ENCODE data around the gene SNCA.
A peak's percentile ranks its signal among the peaks of the same experiment; 100 is the strongest.

The SNCA gene

GRCh38 chr4:89836897-89837384, at the start of gene SNCA:
Gene SNCA, minus strand, starts transcription at chr4:89837161. Its CDS starts 1,494 bp downstream, at chr4:89835667.
- no peaks in the 10 kb centered on the region for H3K9me3 ChIP-seq
- no peaks in the 10 kb centered on the region for H3K36me3 ChIP-seq
- H3K4me3 ChIP-seq (ENCODE audit: low read depth in 1 of 2, low read length in 1 of 2) = peak within 1 kb of the TSS; percentile 43 to 70
- no peak for TF ChIP-seq CTCF (IDR thresholded peaks at IDR 0.05)
- peaks cover 90% of the 10 kb centered on the region for H3K27me3 ChIP-seq
- H3K27ac ChIP-seq = no peak within 1 kb of the TSS
- H3K4me1 ChIP-seq (ENCODE audit: control insufficient read depth in 1 of 2, insufficient read depth in 1 of 2, low read depth in 1 of 2, low read length in 1 of 2) = peaks cover 16 to 25% of the 10 kb centered on the region in 2 experiments

- H3K27ac ChIP-seq = no peak overlapping the region
- no peaks in the 10 kb centered on the region for H3K9me3 ChIP-seq
- no peaks in the 10 kb centered on the region for H3K4me1 ChIP-seq (ENCODE audit: control insufficient read depth in 1 of 2, insufficient read depth in 1 of 2, low read depth in 1 of 2, low read length in 1 of 2)
- no peaks in the 10 kb centered on the region for H3K36me3 ChIP-seq
- no peak for TF ChIP-seq CTCF (IDR thresholded peaks at IDR 0.05)
- H3K4me3 ChIP-seq (ENCODE audit: low read depth in 1 of 2, low read length in 1 of 2) = no peak overlapping the region
- H3K27me3 ChIP-seq = no peaks in the 10 kb centered on the region
Observed at GRCh38 chr4:89879215-89879614, 42.3 kb upstream of the SNCA start.

- Histone ChIP-seq H3K4me1 (ENCODE audit: control insufficient read depth in 1 of 2, insufficient read depth in 1 of 2, low read depth in 1 of 2, low read length in 1 of 2) (no peaks in the 10 kb centered on the region), H3K4me3 (ENCODE audit: low read depth in 1 of 2, low read length in 1 of 2) (no peak overlapping the region), H3K27ac (no peak overlapping the region), H3K27me3 (no peaks in the 10 kb centered on the region), H3K36me3 (no peaks in the 10 kb centered on the region), H3K9me3 (no peaks in the 10 kb centered on the region)
- no peak for TF ChIP-seq CTCF (IDR thresholded peaks at IDR 0.05)
Observed at GRCh38 chr4:89878611-89879010, 41.6 kb upstream of the SNCA start.

- no peaks in the 10 kb centered on the region for H3K27me3 ChIP-seq
- H3K9me3 ChIP-seq = no peaks in the 10 kb centered on the region
- H3K4me3 ChIP-seq (ENCODE audit: low read depth in 1 of 2, low read length in 1 of 2) = no peak overlapping the region
- no peaks in the 10 kb centered on the region for H3K36me3 ChIP-seq
- H3K4me1 ChIP-seq (ENCODE audit: control insufficient read depth in 1 of 2, insufficient read depth in 1 of 2, low read depth in 1 of 2, low read length in 1 of 2) = no peaks in the 10 kb centered on the region
- TF ChIP-seq CTCF (IDR thresholded peaks at IDR 0.05) = no peak
- H3K27ac ChIP-seq = no peak overlapping the region
Observed at GRCh38 chr4:89876548-89876947, 39.6 kb upstream of the SNCA start.

GRCh38 chr4:89871211-89871610, 34.2 kb upstream of the SNCA start:
- Histone ChIP-seq H3K27ac (no peak overlapping the region), H3K4me3 (ENCODE audit: low read depth in 1 of 2, low read length in 1 of 2) (no peak overlapping the region), H3K9me3 (no peaks in the 10 kb centered on the region), H3K36me3 (no peaks in the 10 kb centered on the region), H3K27me3 (no peaks in the 10 kb centered on the region), H3K4me1 (ENCODE audit: control insufficient read depth in 1 of 2, insufficient read depth in 1 of 2, low read depth in 1 of 2, low read length in 1 of 2) (no peaks in the 10 kb centered on the region)
- TF ChIP-seq CTCF (IDR thresholded peaks at IDR 0.05) = no peak
